ENCODE data around the gene C11orf68.

The C11orf68 gene

DNA sequence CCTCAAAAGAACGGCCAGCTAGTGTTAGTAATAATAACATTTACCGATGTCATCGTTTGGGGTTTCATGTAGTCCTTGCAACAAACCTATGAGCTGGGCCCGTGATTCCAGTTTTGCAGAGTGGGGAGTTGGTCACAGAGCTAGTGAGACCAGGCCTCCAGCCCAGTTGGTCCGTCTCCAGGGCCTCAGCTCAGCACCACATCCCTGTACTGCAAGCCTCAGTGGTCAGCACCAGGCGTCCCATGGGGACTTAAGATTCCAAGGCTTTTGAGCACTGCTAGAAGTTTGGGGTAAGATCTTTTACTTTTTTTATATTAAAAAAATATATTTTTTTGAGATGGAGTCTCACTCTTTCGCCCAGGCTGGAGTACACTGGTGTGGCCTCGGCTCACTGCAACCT, 25.3 kb upstream of the C11orf68 start:
- no peak overlapping the region for H3K4me3 ChIP-seq (ENCODE audit: low read depth, low read length)
- DNase-seq (ENCODE audit: low read depth), result no peak
- TF ChIP-seq, protein P1, sequence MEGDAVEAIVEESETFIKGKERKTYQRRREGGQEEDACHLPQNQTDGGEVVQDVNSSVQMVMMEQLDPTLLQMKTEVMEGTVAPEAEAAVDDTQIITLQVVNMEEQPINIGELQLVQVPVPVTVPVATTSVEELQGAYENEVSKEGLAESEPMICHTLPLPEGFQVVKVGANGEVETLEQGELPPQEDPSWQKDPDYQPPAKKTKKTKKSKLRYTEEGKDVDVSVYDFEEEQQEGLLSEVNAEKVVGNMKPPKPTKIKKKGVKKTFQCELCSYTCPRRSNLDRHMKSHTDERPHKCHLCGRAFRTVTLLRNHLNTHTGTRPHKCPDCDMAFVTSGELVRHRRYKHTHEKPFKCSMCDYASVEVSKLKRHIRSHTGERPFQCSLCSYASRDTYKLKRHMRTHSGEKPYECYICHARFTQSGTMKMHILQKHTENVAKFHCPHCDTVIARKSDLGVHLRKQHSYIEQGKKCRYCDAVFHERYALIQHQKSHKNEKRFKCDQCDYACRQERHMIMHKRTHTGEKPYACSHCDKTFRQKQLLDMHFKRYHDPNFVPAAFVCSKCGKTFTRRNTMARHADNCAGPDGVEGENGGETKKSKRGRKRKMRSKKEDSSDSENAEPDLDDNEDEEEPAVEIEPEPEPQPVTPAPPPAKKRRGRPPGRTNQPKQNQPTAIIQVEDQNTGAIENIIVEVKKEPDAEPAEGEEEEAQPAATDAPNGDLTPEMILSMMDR (IDR thresholded peaks at IDR 0.05; ENCODE audit: insufficient read depth, low read depth, low read length, missing control alignments), result no peak

DNA sequence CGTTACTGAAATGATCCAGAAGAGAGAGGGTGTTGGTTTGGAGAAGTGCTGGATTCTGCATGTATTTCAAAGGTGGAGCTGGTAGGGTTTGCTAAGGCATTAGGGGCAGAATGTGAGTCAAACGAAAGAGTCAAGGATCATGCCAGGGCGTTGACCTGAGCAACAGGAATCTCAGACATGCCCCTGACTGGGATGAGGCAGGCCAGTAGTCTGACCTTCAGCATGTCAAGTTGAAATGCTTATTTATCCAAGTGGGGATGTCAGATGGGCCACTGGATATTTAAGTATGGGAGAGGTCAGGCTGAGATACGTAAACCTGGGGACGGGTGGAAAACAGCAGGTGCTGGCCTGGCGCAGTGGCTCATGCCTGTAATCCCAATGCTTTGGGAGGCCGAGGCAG, 23.7 kb upstream of the C11orf68 start:
- no peak overlapping the region for H3K4me3 ChIP-seq (ENCODE audit: low read depth, low read length)
- no peak for DNase-seq (ENCODE audit: low read depth)
- TF ChIP-seq, protein P1 (IDR thresholded peaks at IDR 0.05; ENCODE audit: insufficient read depth, low read depth, low read length, missing control alignments), result no peak

DNA sequence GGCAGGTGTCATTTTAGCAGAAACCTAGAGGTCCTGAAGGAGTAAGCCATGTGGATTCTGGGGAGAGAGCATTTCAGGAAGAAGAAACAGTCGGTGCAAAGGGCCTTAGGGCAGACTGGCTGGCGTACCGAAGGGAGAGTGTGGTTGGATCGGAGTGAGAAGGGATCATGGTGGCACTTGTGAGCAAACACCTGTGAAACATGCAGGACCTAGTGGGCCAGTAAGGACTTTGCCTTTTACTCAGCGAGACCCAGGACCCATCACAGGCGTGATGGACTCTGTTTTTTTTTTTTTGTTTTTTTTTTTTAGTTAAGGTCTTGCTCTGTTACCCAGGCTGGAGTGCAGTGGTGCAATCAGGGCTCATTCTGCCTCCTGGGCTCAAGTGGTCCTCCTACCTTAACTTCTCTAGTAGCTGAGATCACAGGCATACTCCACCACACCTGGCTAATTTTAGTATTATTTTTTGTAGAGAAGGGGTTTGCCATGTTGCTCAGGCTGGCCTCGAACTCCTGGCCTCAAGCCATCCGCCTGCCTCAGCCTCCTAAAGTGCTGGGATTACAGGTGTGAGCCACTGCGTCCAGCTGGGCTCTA, 23.0 kb upstream of the C11orf68 start:
- TF ChIP-seq, protein P1 (IDR thresholded peaks at IDR 0.05; ENCODE audit: insufficient read depth, low read depth, low read length, missing control alignments), result no peak
- DNase-seq (ENCODE audit: low read depth), result no peak
- H3K4me3 ChIP-seq (ENCODE audit: low read depth, low read length), result no peak overlapping the region

DNA sequence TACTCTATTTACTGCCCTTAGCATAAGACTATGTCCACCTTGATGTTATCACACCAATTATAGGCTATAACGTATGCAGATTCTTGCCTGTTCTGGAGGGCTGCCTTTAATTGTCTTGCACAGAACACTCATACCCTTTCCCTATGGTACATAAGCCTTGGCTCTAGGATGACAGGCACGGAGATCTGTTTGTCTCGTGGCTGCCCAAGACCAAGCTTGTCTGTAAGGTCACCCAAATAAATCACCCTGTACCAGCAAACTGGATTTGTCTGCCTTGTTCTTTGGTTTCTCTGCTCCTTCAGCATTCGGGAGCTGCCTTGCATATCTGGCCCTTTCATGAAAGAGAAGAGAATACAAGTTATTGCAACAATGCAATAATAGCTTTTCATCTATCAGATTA, 18.9 kb upstream of the C11orf68 start:
- no peak for DNase-seq (ENCODE audit: low read depth)
- TF ChIP-seq, protein P1 (IDR thresholded peaks at IDR 0.05; ENCODE audit: insufficient read depth, low read depth, low read length, missing control alignments), result no peak

DNA sequence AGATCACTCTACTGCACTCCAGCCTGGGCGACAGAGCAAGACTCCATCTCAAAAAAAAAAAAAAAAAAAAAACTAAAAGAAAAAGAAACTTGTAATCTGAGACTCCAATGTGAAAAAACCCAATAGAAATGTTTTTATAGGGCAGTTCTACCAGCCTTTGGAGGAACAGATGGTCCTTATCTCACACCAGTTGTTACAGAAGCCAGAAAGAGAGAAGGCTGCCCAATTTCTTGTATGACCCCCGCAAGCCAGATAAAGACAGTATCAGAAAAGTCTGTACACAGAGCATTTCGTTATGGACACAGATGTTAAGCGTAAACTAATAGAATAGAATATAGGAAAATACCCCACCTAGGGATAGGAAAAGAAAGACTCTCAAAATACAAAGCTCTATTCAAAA, 15.2 kb upstream of the C11orf68 start:
- TF ChIP-seq, protein P1 (IDR thresholded peaks at IDR 0.05; ENCODE audit: insufficient read depth, low read depth, low read length, missing control alignments), result no peak
- DNase-seq (ENCODE audit: low read depth), result no peak
- no peak overlapping the region for H3K4me3 ChIP-seq (ENCODE audit: low read depth, low read length)

More for the DNA sequence above, 18.9 kb upstream of the C11orf68 start:
- H3K4me3 ChIP-seq (ENCODE audit: low read depth, low read length), result no peak overlapping the region

DNA sequence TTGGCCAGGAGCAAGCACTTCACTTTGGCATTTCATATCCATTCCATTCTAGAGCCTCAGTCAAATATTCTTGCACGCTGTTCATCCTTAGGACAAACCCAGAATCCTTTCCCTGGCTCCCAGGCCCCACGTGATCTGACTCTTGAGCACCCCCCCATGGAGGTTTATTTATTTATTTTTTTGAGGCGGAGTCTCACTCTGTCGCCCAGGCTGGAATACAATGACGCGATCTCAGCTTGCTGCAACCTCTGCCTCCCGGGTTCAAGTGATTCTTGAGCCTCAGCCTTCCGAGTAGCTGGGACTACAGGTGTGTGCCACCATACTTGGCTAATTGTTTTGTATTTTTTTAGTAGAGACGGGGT, 13.7 kb upstream of the C11orf68 start:
- H3K4me3 ChIP-seq (ENCODE audit: low read depth, low read length), result no peak overlapping the region

More for the DNA sequence above, 13.7 kb upstream of the C11orf68 start:
- TF ChIP-seq, protein P1 (IDR thresholded peaks at IDR 0.05; ENCODE audit: insufficient read depth, low read depth, low read length, missing control alignments), result no peak
- no peak for DNase-seq (ENCODE audit: low read depth)
